Adrenal gland (tissue), 5 donors: ENCODE results near the gene MVB12B.

Source experiments
- POLR2A ChIP-seq, 2 donors: fragments of 450-650 bp; IDR thresholded peaks; one replicate each; pipeline ENCODE4 v1.6.1; 2017; ENCODE audit warnings: antibody characterized with exemption in 2 of 2, mild to moderate bottlenecking in 2 of 2, moderate library complexity in 1 of 2
- TF ChIP-seq, protein P1 (sequence below), 6 experiments: fragments of 450-650 bp in 4 of 6; fragments of 200-600 bp in 2 of 6; sonication (generic) in 1 of 6; IDR thresholded peaks; 1 replicate in 5 of 6; 2 replicates in 1 of 6; pipeline versions ENCODE4 v1.5.1 to v1.8.0; 2016 to 2021; ENCODE audit warnings: antibody characterized with exemption in 6 of 6, mild to moderate bottlenecking in 2 of 6, moderate library complexity in 1 of 6
- donor health status: DM: no; HTN: no; CAD: no.

DNA sequence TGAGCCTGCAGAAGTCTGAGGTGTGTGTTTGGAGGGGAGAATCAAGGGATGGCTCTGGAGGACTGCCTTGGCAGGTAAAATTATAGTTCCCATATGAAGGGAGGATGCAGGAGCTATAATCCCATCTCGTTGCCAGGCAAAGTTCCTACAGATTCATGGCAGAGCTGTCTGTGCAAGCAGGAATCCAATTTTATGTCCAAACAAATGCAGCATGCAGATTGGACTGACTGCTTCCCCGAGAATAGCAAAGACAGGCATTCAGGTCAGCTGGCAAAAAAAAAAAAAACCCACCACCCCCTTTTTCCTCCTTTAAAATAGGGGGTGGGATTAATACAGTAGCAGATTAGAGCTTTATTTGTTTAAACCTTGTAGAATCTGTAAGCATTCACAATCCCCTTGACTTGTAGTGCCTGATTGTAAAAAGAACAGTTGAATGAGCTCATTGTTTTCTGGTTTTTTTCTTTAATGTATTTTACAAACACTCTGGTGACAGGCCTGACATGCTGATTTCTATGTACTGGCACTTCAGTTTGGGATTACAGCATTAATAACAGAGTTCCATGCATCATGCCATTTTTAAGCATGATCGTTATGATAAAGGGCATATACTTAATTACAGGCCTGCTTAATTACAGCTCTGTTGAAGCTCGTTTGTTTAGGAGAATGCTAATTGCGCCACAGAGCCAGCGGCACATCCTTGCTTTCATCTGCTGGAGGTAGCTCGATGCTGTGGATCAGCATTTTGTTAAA is 145.7 kb downstream of the MVB12B start:
- TF ChIP-seq, protein P1, sequence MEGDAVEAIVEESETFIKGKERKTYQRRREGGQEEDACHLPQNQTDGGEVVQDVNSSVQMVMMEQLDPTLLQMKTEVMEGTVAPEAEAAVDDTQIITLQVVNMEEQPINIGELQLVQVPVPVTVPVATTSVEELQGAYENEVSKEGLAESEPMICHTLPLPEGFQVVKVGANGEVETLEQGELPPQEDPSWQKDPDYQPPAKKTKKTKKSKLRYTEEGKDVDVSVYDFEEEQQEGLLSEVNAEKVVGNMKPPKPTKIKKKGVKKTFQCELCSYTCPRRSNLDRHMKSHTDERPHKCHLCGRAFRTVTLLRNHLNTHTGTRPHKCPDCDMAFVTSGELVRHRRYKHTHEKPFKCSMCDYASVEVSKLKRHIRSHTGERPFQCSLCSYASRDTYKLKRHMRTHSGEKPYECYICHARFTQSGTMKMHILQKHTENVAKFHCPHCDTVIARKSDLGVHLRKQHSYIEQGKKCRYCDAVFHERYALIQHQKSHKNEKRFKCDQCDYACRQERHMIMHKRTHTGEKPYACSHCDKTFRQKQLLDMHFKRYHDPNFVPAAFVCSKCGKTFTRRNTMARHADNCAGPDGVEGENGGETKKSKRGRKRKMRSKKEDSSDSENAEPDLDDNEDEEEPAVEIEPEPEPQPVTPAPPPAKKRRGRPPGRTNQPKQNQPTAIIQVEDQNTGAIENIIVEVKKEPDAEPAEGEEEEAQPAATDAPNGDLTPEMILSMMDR (IDR thresholded peaks at IDR 0.05): no peak
- TF ChIP-seq POLR2A (IDR thresholded peaks at IDR 0.05): no peak
